GM23248 (cell line): ENCODE data around the gene MMP17. TPM values are rescaled to one million over a fixed set of nuclear protein-coding genes. Genes with fewer than 3 reads are reported as not detected.
"Not testable (repeated sequence)": the region's sequence is repeated elsewhere in the genome, so short reads cannot be mapped to it uniquely, and the experiment has no call there.

Experiments
- DNase-seq: peaks from one replicate; pipeline ENCODE4 v3.0.0-alpha.2; 2015
- H2AFZ ChIP-seq: fragments of 200-600 bp; sonication (generic); 2 replicates; pipeline ENCODE4 v1.6.1; 2016; ENCODE audit warnings: antibody characterized with exemption
- H3F3A ChIP-seq: fragments of 200-600 bp; sonication (generic); 2 replicates; pipeline ENCODE4 v1.6.1; 2016; ENCODE audit warnings: mild to moderate bottlenecking, antibody characterized with exemption, mixed run types; ENCODE audit not compliant: insufficient read depth
- H3K27ac ChIP-seq: fragments of 200-600 bp; sonication (generic); 2 replicates; pipeline ENCODE4 v1.5.1; 2016; ENCODE audit warnings: mild to moderate bottlenecking
- H3K27me3 ChIP-seq: fragments of 200-600 bp; sonication (generic); replicated peaks from 2 replicates; pipeline ENCODE4 v1.6.1; 2016; ENCODE audit warnings: mild to moderate bottlenecking; ENCODE audit not compliant: insufficient read depth
- H3K36me3 ChIP-seq: fragments of 200-600 bp; sonication (generic); 2 replicates; pipeline ENCODE4 v1.6.1; 2016; ENCODE audit warnings: low read depth, mild to moderate bottlenecking
- H3K4me1 ChIP-seq: fragments of 200-600 bp; sonication (generic); 2 replicates; pipeline ENCODE4 v1.6.1; 2016; ENCODE audit warnings: mild to moderate bottlenecking; ENCODE audit not compliant: insufficient read depth
- H3K4me2 ChIP-seq: fragments of 200-600 bp; sonication (generic); one replicate; pipeline ENCODE4 v1.6.1; 2016; ENCODE audit warnings: mild to moderate bottlenecking; ENCODE audit not compliant: unreplicated experiment
- H3K4me3 ChIP-seq: fragments of 200-600 bp; sonication (generic); 2 replicates; pipeline ENCODE4 v1.5.1; 2016; ENCODE audit warnings: mild to moderate bottlenecking
- H3K79me2 ChIP-seq: fragments of 200-600 bp; sonication (generic); 2 replicates; pipeline ENCODE4 v1.6.1; 2016; ENCODE audit warnings: mild to moderate bottlenecking; ENCODE audit not compliant: insufficient read depth
- H3K9ac ChIP-seq: fragments of 200-600 bp; sonication (generic); 2 replicates; pipeline ENCODE4 v1.6.1; 2016; ENCODE audit warnings: mild to moderate bottlenecking
- H3K9me2 ChIP-seq: fragments of 200-600 bp; sonication (generic); 2 replicates; pipeline ENCODE4 v1.6.1; 2016; ENCODE audit warnings: mixed run types, mild to moderate bottlenecking, moderate library complexity; ENCODE audit not compliant: insufficient read depth
- H3K9me3 ChIP-seq: fragments of 200-600 bp; sonication (generic); one replicate; pipeline ENCODE4 v1.6.1; 2017; ENCODE audit warnings: low read depth
- H4K20me1 ChIP-seq: fragments of 200-600 bp; sonication (generic); 2 replicates; pipeline ENCODE4 v1.6.0; 2016; ENCODE audit not compliant: insufficient read depth
- EZH2 ChIP-seq: fragments of 200-600 bp; sonication (generic); IDR thresholded peaks from 2 replicates; pipeline ENCODE4 v1.6.1; 2018; ENCODE audit warnings: antibody characterized with exemption, mild to moderate bottlenecking; ENCODE audit not compliant: insufficient read depth, poor library complexity, severe bottlenecking
- EZH2phosphoT487 ChIP-seq: fragments of 200-600 bp; sonication (generic); IDR thresholded peaks from 2 replicates; pipeline ENCODE4 v1.6.1; 2018; ENCODE audit warnings: antibody characterized with exemption, moderate library complexity, mild to moderate bottlenecking, low read depth; ENCODE audit not compliant: insufficient read depth
- WGBS, 2 experiments: methylation state at CpG; one replicate each; pipeline ENCODE4 v1.1.6; 2015 to 2017; ENCODE audit warnings: low lambda C conversion rate in 2 of 2, low coverage in 1 of 2; ENCODE audit errors: missing lambda C conversion rate in 2 of 2; 5-methylcytosine and 5-hydroxymethylcytosine counted together
- in situ Hi-C: fragments of 300-500 bp; cut with MboI; formaldehyde crosslinking; loops from 2 replicates; pipeline ENCODE4 v1.15.0; 2020
- polyA plus RNA-seq: library from polyadenylated mRNA; unstranded; fragments of >200 nt; fragmentation: Nextera tagmentation; extraction: Ambion mirVana; gene quantifications from 2 replicates; pipeline ENCODE4 v1.2.1, GENCODE V29; 2016
- total RNA-seq: library from RNA; depleted of rRNA; stranded (reverse); fragments of >200 nt; shearing (Covaris generic); gene quantifications from 2 replicates; pipeline ENCODE4 v1.2.3, GENCODE V29; 2014

MMP17 gene
- total and polyA plus RNA-seq, 2 experiments from 2014 or later: 10.1 to 52.1 TPM

DNA sequence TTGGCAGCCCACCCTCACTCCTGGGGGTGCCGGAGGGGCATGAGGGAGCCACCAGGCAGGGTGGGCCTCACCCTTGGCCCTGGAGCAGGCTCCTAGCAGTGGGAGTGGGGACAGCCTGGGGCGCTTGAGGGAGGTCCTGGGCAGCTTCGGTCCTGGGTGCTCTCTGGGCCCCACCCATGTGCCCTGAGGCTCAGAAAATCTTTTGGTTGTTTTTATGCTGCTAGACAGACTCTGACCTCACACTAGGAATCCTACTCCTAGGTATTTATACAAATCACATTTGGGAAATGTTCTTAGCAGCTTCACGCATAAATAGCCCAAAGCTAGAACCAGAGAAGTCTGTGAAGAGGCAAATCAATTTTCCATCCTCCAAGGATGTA, 55.3 kb downstream of the MMP17 start:
- 86 to 88% methylated on average over 3 to 4 of the region's 4 CpGs for WGBS, 2 experiments
- H3K4me1 ChIP-seq: no peaks in the 10 kb centered on the region
- H3K4me3 ChIP-seq: no peak overlapping the region
- H4K20me1 ChIP-seq: no peaks in the 10 kb centered on the region
- no peaks in the 10 kb centered on the region for H3K9me2 ChIP-seq
- H3K9me3 ChIP-seq: no peaks in the 10 kb centered on the region
- H3K27ac ChIP-seq: no peak overlapping the region
- in situ Hi-C loops: no loop called here
- TF ChIP-seq EZH2phosphoT487: no peak
- no peak for TF ChIP-seq EZH2
- H3K9ac ChIP-seq: no peak overlapping the region
- no peaks in the 10 kb centered on the region for H3K79me2 ChIP-seq
- H3K4me2 ChIP-seq: no peak overlapping the region
- H3F3A ChIP-seq: no peaks in the 10 kb centered on the region
- no peaks in the 10 kb centered on the region for H3K36me3 ChIP-seq
- no peaks in the 10 kb centered on the region for H3K27me3 ChIP-seq
- DNase-seq: no peak
- H2AFZ ChIP-seq: 0 out of 2 replicates have a peak overlapping the region, but pooled peaks have one; percentile 26

DNA sequence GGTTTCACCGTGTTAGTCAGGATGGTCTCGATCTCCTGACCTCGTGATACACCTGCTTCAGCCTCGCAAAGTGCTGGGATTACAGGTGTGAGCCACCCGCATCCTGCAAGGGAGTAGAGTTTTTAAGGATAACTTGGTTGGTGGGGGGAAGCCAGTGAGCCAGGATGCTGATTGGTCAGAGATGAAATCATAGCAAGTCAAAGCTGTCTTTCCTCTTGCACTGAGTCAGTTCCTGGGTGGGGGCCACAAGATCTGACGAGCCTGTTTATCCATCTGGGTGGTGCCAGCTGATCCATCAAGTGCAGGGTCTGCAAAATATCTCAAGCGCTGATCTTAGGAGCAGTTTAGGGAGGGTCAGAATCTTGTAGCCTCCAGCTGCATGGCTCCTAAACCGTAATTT, 56.9 kb downstream of the MMP17 start:
- H3K27me3 ChIP-seq, in situ Hi-C loops: not testable (repeated sequence)

DNA sequence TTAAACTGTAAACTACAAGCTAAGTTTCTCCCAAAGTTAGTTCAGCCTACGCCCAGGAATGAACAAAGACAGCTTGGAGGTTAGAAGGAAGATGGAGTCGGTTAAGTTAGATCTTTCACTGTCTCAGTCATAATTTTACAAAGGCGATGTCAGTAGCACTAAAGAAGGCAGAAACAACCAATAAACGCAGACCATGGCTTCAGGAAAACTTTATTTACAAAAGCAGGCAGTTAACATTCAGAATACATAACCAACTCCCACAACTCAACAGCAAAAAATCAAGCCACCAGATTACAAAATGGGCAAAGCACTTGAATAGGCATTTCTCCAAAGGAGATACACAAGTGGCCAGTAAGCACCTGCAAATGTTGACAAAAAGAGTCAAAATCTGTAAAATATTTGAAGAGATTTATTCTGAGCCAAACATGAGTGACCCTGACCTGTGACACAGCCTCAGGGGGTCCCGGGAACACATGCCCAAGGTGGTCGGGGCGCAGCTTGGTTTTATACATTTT, 57.4 kb downstream of the MMP17 start:
- Histone ChIP-seq H3K27ac (no peak overlapping the region), H3K79me2 (no peaks in the 10 kb centered on the region), H3K4me2 (no peak overlapping the region), H3K4me3 (no peak overlapping the region), H3K9ac (no peak overlapping the region), H4K20me1 (no peaks in the 10 kb centered on the region), H2AFZ (no peak overlapping the region), H3K4me1 (no peaks in the 10 kb centered on the region), H3K9me3 (no peaks in the 10 kb centered on the region), H3K9me2 (no peaks in the 10 kb centered on the region), H3F3A (no peaks in the 10 kb centered on the region), H3K27me3 (no peaks in the 10 kb centered on the region), H3K36me3 (no peaks in the 10 kb centered on the region)
- no peak for DNase-seq
- TF ChIP-seq EZH2phosphoT487 (no peak), EZH2 (no peak)
- WGBS, 2 experiments: 79 to 85% methylated on average over 7 of the region's 7 CpGs
- in situ Hi-C loops: no loop called here

More for the DNA sequence above, 56.9 kb downstream of the MMP17 start:
- not testable (repeated sequence) for H3K4me1 ChIP-seq, DNase-seq, H3K36me3 ChIP-seq, H3K4me3 ChIP-seq, H2AFZ ChIP-seq, H3K79me2 ChIP-seq, H3K4me2 ChIP-seq, H3K9me2 ChIP-seq, H3K9me3 ChIP-seq, H3F3A ChIP-seq, H3K9ac ChIP-seq, H4K20me1 ChIP-seq, H3K27ac ChIP-seq
- WGBS, 2 experiments: 76 to 77% methylated on average over 8 of the region's 8 CpGs

DNA sequence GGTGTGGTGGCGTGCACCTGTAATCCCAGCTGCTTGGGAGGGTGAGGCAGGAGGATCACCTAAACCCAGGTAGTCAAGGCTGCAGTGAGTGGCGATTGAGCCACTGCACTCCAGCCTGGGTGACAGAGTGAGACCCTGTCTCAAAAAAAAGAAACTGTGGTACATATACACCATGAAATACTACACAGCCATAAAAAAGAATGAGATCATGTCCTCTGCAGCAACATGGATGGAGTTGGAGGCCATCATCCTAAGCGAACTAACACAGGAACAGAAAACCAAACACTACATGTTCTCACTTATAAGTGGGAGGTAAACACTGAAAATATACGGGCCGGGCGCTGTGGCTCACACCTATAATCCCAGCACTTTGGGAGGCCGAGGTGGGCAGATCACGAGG, 63.5 kb downstream of the MMP17 start:
- H3K9me2 ChIP-seq, H3K27ac ChIP-seq, in situ Hi-C loops, H3K79me2 ChIP-seq, H3F3A ChIP-seq, DNase-seq, H3K4me1 ChIP-seq, H3K9ac ChIP-seq, H2AFZ ChIP-seq, H3K9me3 ChIP-seq, H4K20me1 ChIP-seq, H3K4me3 ChIP-seq, H3K36me3 ChIP-seq, H3K27me3 ChIP-seq, H3K4me2 ChIP-seq: not testable (repeated sequence)
- WGBS, 2 experiments: 81 to 84% methylated on average over 8 of the region's 8 CpGs
